Hippocampal formation (tissue), 2 donors: ENCODE results near the gene SLC2A6.

Experiments
- DNase-seq, 2 donors: peaks; one replicate each; lab custom pipeline; 2025; lab: John Stamatoyannopoulos, UW

The SLC2A6 gene

GRCh38 chr9:133478851-133479711 is at the start of gene SLC2A6:
TSS of gene SLC2A6 (minus strand) at chr9:133479099. CDS start at chr9:133479059, 40 bp downstream.
- peak; percentile 77 to 84 for DNase-seq

- no peak for DNase-seq
Observed at GRCh38 chr9:133528001-133528875, 49.3 kb upstream of the SLC2A6 start.

GRCh38 chr9:133527444-133527920 is 48.6 kb upstream of the SLC2A6 start:
- peak in 1 of 2 donors; percentile 28 for DNase-seq

GRCh38 chr9:133526721-133527321 is 47.9 kb upstream of the SLC2A6 start:
- peak; percentile 74 to 78 for DNase-seq

GRCh38 chr9:133525677-133526076 is 46.8 kb upstream of the SLC2A6 start:
- no peak for DNase-seq

- DNase-seq, result no peak
Observed at GRCh38 chr9:133524679-133525228, 45.9 kb upstream of the SLC2A6 start, which contains the start of gene MYMK. TSS of gene MYMK (minus strand) at chr9:133524959. CDS start at chr9:133524844, 115 bp downstream.

- DNase-seq, result no peak
Observed at GRCh38 chr9:133524146-133524545, 45.2 kb upstream of the SLC2A6 start.

GRCh38 chr9:133523106-133523505 is 44.2 kb upstream of the SLC2A6 start:
- no peak for DNase-seq

GRCh38 chr9:133522073-133522910 is 43.4 kb upstream of the SLC2A6 start:
- no peak for DNase-seq

- peak in 1 of 2 donors; percentile 49 for DNase-seq
Observed at GRCh38 chr9:133521122-133522072, 42.5 kb upstream of the SLC2A6 start.

GRCh38 chr9:133520121-133520835 is 41.4 kb upstream of the SLC2A6 start:
- no peak for DNase-seq

GRCh38 chr9:133519693-133520092 is 40.8 kb upstream of the SLC2A6 start:
- no peak for DNase-seq

- DNase-seq, result no peak
Observed at GRCh38 chr9:133518706-133519449, 40.0 kb upstream of the SLC2A6 start.

GRCh38 chr9:133518200-133518599 is 39.3 kb upstream of the SLC2A6 start:
- DNase-seq, result no peak

GRCh38 chr9:133517711-133518110 is 38.8 kb upstream of the SLC2A6 start:
- DNase-seq, result no peak

- DNase-seq, result no peak
Observed at GRCh38 chr9:133516961-133517350, 38.1 kb upstream of the SLC2A6 start.

- no peak for DNase-seq
Observed at GRCh38 chr9:133516256-133516960, 37.5 kb upstream of the SLC2A6 start.
